IMR-90 (cell line): ENCODE measurements around the gene DENND1B. TPM values are rescaled to one million over a fixed set of nuclear protein-coding genes. Genes with fewer than 3 reads are reported as not detected.
A peak's percentile ranks its signal among the peaks of the same experiment; 100 is the strongest.

Source experiments
- ATAC-seq: fragments of 200-7000 bp; cut with Tn5 transposase; 2 replicates; pipeline ENCODE4 v1.9.1; 2020; ENCODE audit warnings: low read depth, mild to moderate bottlenecking, moderate library complexity
- BruUV-seq: library from RNA; stranded (reverse); fragments of 400-500 nt; replicated peaks from 2 replicates; lab custom pipeline; 2021; lab: Mats Ljungman, UMichigan
- CTCF ChIA-PET: fragments of 300-600 bp; formaldehyde crosslinking; extraction: SDS; loops from one replicate; lab custom pipeline; 2021; ENCODE audit warnings: antibody characterized with exemption; lab: Yijun Ruan, JAX
- POLR2A ChIA-PET: fragments of 300-600 bp; sonication (Branson Sonifier 250); formaldehyde crosslinking; loops from one replicate; lab custom pipeline; 2022; ENCODE audit warnings: antibody characterized with exemption; ENCODE audit not compliant: unreplicated experiment; lab: Charles Lee
- DNase-seq: peaks from one replicate; pipeline ENCODE4 v3.0.0; 2013
- H2AFZ ChIP-seq: replicated peaks from 2 replicates; pipeline ENCODE3; 2013; ENCODE audit warnings: low read length, mild to moderate bottlenecking; ENCODE audit not compliant: poor library complexity
- H2AK5ac ChIP-seq: 2 replicates; pipeline ENCODE4 v1.6.1; 2013; ENCODE audit warnings: low read depth, low read length, inconsistent platforms
- H2AK9ac ChIP-seq: replicated peaks from 2 replicates; pipeline ENCODE3; 2013; ENCODE audit warnings: mild to moderate bottlenecking, low read depth, low read length, moderate library complexity; ENCODE audit not compliant: poor library complexity
- H2BK120ac ChIP-seq: 2 replicates; pipeline ENCODE4 v1.6.1; 2013; ENCODE audit warnings: low read depth, low read length, inconsistent platforms
- H2BK15ac ChIP-seq: 3 replicates; pipeline ENCODE4 v1.6.1; 2013; ENCODE audit warnings: low read depth, low read length, inconsistent platforms
- H2BK20ac ChIP-seq: 2 replicates; pipeline ENCODE4 v1.6.1; 2013; ENCODE audit warnings: low read depth, mild to moderate bottlenecking, inconsistent platforms, low read length, moderate library complexity
- H2BK5ac ChIP-seq: 2 replicates; pipeline ENCODE4 v1.6.1; 2013; ENCODE audit warnings: mild to moderate bottlenecking, low read depth, low read length, inconsistent platforms; ENCODE audit not compliant: poor library complexity, severe bottlenecking
- H3K14ac ChIP-seq: replicated peaks from 2 replicates; pipeline ENCODE4 v1.6.1; 2013; ENCODE audit warnings: low read depth, low read length, inconsistent platforms
- H3K18ac ChIP-seq: 2 replicates; pipeline ENCODE4 v1.6.1; 2013; ENCODE audit warnings: low read depth, low read length, control low read depth
- H3K23ac ChIP-seq: 2 replicates; pipeline ENCODE4 v1.6.1; 2013; ENCODE audit warnings: low read depth, low read length, inconsistent platforms
- H3K27ac ChIP-seq: 2 replicates; pipeline ENCODE4 v1.5.1; 2013; ENCODE audit warnings: mild to moderate bottlenecking, control low read depth, low read length; ENCODE audit not compliant: insufficient read depth
- H3K27me3 ChIP-seq: 2 replicates; pipeline ENCODE4 v1.6.1; 2013; ENCODE audit warnings: low read length; ENCODE audit not compliant: control insufficient read depth, insufficient read depth
- H3K36me3 ChIP-seq: 2 replicates; pipeline ENCODE4 v1.6.1; 2013; ENCODE audit warnings: low read length, mixed read lengths; ENCODE audit not compliant: control insufficient read depth, insufficient read depth
- H3K4ac ChIP-seq: 2 replicates; pipeline ENCODE4 v1.6.1; 2013; ENCODE audit warnings: low read depth, low read length, inconsistent platforms
- H3K4me1 ChIP-seq: 2 replicates; pipeline ENCODE4 v1.6.1; 2013; ENCODE audit warnings: low read length, mixed read lengths; ENCODE audit not compliant: control insufficient read depth, insufficient read depth
- H3K4me2 ChIP-seq: 2 replicates; pipeline ENCODE4 v1.6.1; 2013; ENCODE audit warnings: low read depth, mild to moderate bottlenecking, control low read depth, low read length, moderate library complexity
- H3K4me3 ChIP-seq: 2 replicates; pipeline ENCODE4 v1.5.1; 2013; ENCODE audit warnings: low read depth, mild to moderate bottlenecking, control low read depth, low read length, moderate library complexity; ENCODE audit not compliant: insufficient read depth
- H3K56ac ChIP-seq: 2 replicates; pipeline ENCODE4 v1.6.1; 2013; ENCODE audit warnings: low read length, inconsistent platforms; ENCODE audit not compliant: insufficient read depth; ENCODE audit errors: extremely low read depth
- H3K79me1 ChIP-seq, 2 experiments: 2 replicates each; pipeline ENCODE4 v1.6.1; 2013; ENCODE audit warnings: low read length in 2 of 2, inconsistent platforms in 1 of 2, low read depth in 1 of 2
- H3K9ac ChIP-seq: 2 replicates; pipeline ENCODE4 v1.6.1; 2013; ENCODE audit warnings: low read depth, low read length, control low read depth
- H3K9me1 ChIP-seq: 2 replicates; pipeline ENCODE4 v1.6.1; 2013; ENCODE audit warnings: low read length, inconsistent platforms; ENCODE audit not compliant: insufficient read depth
- H3K9me3 ChIP-seq: 2 replicates; pipeline ENCODE4 v1.6.1; 2013; ENCODE audit warnings: low read length; ENCODE audit not compliant: control insufficient read depth, insufficient read depth
- H4K20me1 ChIP-seq: 2 replicates; pipeline ENCODE4 v1.6.1; 2013; ENCODE audit warnings: low read length, inconsistent platforms; ENCODE audit not compliant: insufficient read depth
- H4K5ac ChIP-seq: 2 replicates; pipeline ENCODE4 v1.6.1; 2013; ENCODE audit warnings: mild to moderate bottlenecking, low read depth, low read length, control low read depth
- H4K8ac ChIP-seq, 2 experiments: 2 replicates each; pipeline ENCODE4 v1.6.1; 2013; ENCODE audit warnings: low read depth in 2 of 2, low read length in 2 of 2, control low read depth in 1 of 2, inconsistent platforms in 1 of 2
- H4K91ac ChIP-seq: 2 replicates; pipeline ENCODE4 v1.6.1; 2013; ENCODE audit warnings: low read depth, low read length, inconsistent platforms; ENCODE audit not compliant: insufficient read depth
- CTCF ChIP-seq: conservative IDR thresholded peaks from 2 replicates; pipeline ENCODE4 v1.5.1; 2012; ENCODE audit warnings: mild to moderate bottlenecking, low read depth, low read length, improper control_type of control experiment
- FOS ChIP-seq: fragments of 150-350 bp; IDR thresholded peaks from 2 replicates; pipeline ENCODE4 v1.6.1; 2016; ENCODE audit warnings: low read depth, low read length
- RAD21 ChIP-seq: IDR thresholded peaks from 2 replicates; pipeline ENCODE4 v1.6.1; 2012; ENCODE audit warnings: low read length, improper control_type of control experiment
- RCOR1 ChIP-seq: IDR thresholded peaks from 2 replicates; pipeline ENCODE4 v1.6.1; 2012; ENCODE audit warnings: mild to moderate bottlenecking, low read length, improper control_type of control experiment; ENCODE audit not compliant: insufficient replicate concordance
- SMC3 ChIP-seq: fragments of 150-350 bp; IDR thresholded peaks from 2 replicates; pipeline ENCODE4 v1.6.1; 2016; ENCODE audit warnings: low read depth, mild to moderate bottlenecking, antibody characterized with exemption, low read length, moderate library complexity
- WGBS, 2 experiments: methylation state at CpG; one replicate each; pipeline versions ENCODE4 v1.1.5 to v1.1.7; 2013; ENCODE audit warnings: missing lambda C conversion rate in 2 of 2; ENCODE audit not compliant: insufficient read length in 1 of 2; ENCODE audit errors: extremely low coverage in 2 of 2; 5-methylcytosine and 5-hydroxymethylcytosine counted together
- dilution Hi-C: fragments of 300-500 bp; cut with HindIII; formaldehyde crosslinking; loops from one replicate; pipeline ENCODE4 v1.14.3; 2018; ENCODE audit warnings: low sequenced_read_pairs; ENCODE audit not compliant: unreplicated experiment
- in situ Hi-C: fragments of 300-500 bp; cut with MboI; formaldehyde crosslinking; loops from 3 replicates; pipeline ENCODE4 v1.14.3; 2019; ENCODE audit warnings: low sequenced_read_pairs, inconsistent platforms, mixed read lengths
- intact Hi-C: fragments of 100-400 bp; cut with micrococcal nuclease; formaldehyde crosslinking; loops from 2 replicates; pipeline ENCODE4 v1.10.0; 2022
- polyA plus RNA-seq, 3 experiments: library from polyadenylated mRNA; depleted of rRNA; stranded (reverse); fragments of >200 nt; gene quantifications; 2 replicates each; pipeline ENCODE4 v1.2.3, GENCODE V29; 2012; ENCODE audit warnings: low replicate concordance in 1 of 3
- total RNA-seq: library from RNA; depleted of rRNA; stranded (reverse); fragments of >200 nt; gene quantifications from 2 replicates; pipeline ENCODE4 v1.2.3, GENCODE V29; 2012

DENND1B gene
- total and polyA plus RNA-seq, 2 of the 4 experiments (the other 2 are of a cell fraction) = 4.0 to 24.2 TPM

- no peak overlapping the region for H3K18ac ChIP-seq
- TF ChIP-seq RAD21 (peak; percentile 78), SMC3 (peak; percentile 79), CTCF (peak; percentile 66), FOS (no peak), RCOR1 (no peak)
- no peak overlapping the region for H2AK9ac ChIP-seq
- no peak overlapping the region for H2BK120ac ChIP-seq
- H4K5ac ChIP-seq = no peak overlapping the region
- ChIA-PET POLR2A (no interaction called here), CTCF (interaction anchor here (0.6 to 1.2 kb wide), 4 partner anchors 22 to 254 kb away, joined by 3 to 8 read pairs (median 4); no protein-coding TSS in a partner anchor)
- intact Hi-C loops (loop anchor here (1.0 to 5.0 kb wide), 7 partner anchors 157 to 1072 kb away; no protein-coding TSS in a partner anchor), dilution Hi-C loops (no loop called here), in situ Hi-C loops (loop anchor here (5.0 to 25.0 kb wide), 3 partner anchors 250 to 847 kb away; no protein-coding TSS in a partner anchor)
- H3K14ac ChIP-seq = no peak overlapping the region
- no peak overlapping the region for H3K4me2 ChIP-seq
- no peak overlapping the region for H4K91ac ChIP-seq
- no peaks in the 10 kb centered on the region for H3K36me3 ChIP-seq
- H3K27me3 ChIP-seq = no peaks in the 10 kb centered on the region
- H3K27ac ChIP-seq = no peak overlapping the region
- H2AK5ac ChIP-seq = no peak overlapping the region
- no peaks in the 10 kb centered on the region for H3K79me1 ChIP-seq
- H3K56ac ChIP-seq = no peak overlapping the region
- no peak overlapping the region for H3K4ac ChIP-seq
- H3K4me1 ChIP-seq = 0 out of 2 replicates have a peak, but pooled peaks cover 2% of the 10 kb centered on the region
- H4K8ac ChIP-seq = no peak overlapping the region
- H2BK5ac ChIP-seq = no peak overlapping the region
- no peak overlapping the region for H3K4me3 ChIP-seq
- no peaks in the 10 kb centered on the region for H3K9me1 ChIP-seq
- H2BK20ac ChIP-seq = no peak overlapping the region
- no peak overlapping the region for H3K9ac ChIP-seq
- no CpG with 5 or more reads among the region's 3 CpGs for WGBS, 2 experiments
- DNase-seq (peak; percentile 51), ATAC-seq (peak; percentile 91)
- H2BK15ac ChIP-seq = no peak overlapping the region
- no TSS peak for BruUV-seq
- H3K9me3 ChIP-seq = no peaks in the 10 kb centered on the region
- no peak overlapping the region for H2AFZ ChIP-seq
- no peak overlapping the region for H3K23ac ChIP-seq
- H4K20me1 ChIP-seq = no peaks in the 10 kb centered on the region
Observed at GRCh38 chr1:197614916-197615692, 160.2 kb downstream of the DENND1B start.
